ENCODE results near the gene OLFM2. TPM values are rescaled to one million over a fixed set of nuclear protein-coding genes. Genes with fewer than 3 reads are reported as not detected.
A peak's percentile ranks its signal among the peaks of the same experiment; 100 is the strongest.

OLFM2 gene
- total and polyA plus RNA-seq, 2 experiments from 2014 or later = 58.1 to 117 TPM

DNA sequence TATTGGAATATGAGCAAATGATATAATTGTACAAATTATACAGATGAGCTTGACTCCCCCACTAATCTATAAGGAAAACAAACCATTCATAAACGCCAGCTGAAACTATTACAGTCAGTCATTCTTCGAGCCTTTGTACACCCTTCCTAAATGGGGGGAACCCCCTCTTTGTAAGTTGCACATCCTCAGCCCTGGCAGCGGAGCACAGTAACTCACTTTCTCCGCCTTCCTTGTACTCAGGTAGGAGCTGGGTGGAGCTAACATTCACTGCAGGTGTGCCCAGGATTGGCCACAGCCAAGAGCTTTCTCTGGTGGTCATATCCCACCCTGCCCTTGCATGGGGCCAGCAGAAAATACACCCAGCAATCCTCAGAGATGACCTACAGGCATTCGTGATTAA is 72.6 kb downstream of the OLFM2 start:
- H2AFZ ChIP-seq = no peak overlapping the region
- H3K9me3 Mint-ChIP-seq = no peaks in the 10 kb centered on the region
- no peak overlapping the region for H3K27ac Mint-ChIP-seq
- no peak overlapping the region for H3K4me3 ChIP-seq
- H3K27me3 Mint-ChIP-seq (ENCODE audit: insufficient read depth, low read depth, poor library complexity) = peaks cover 16% of the 10 kb centered on the region
- H3K4me3 Mint-ChIP-seq = no peak overlapping the region
- ATAC-seq (peak; percentile 44), DNase-seq (ENCODE audit: low spot score) (no peak)
- H3K36me3 ChIP-seq (ENCODE audit: insufficient read depth) = no peaks in the 10 kb centered on the region
- peaks cover 9% of the 10 kb centered on the region; the same call in 1 of the 3 replicates for H3K36me3 Mint-ChIP-seq (ENCODE audit: low read depth)
- H3K4me1 ChIP-seq (ENCODE audit: insufficient read depth) = peaks cover 11% of the 10 kb centered on the region; the same call in 1 of the 2 replicates
- no peak overlapping the region for H3K4me2 ChIP-seq
- H3K27ac ChIP-seq (ENCODE audit: low read depth) = no peak overlapping the region
- H3F3A ChIP-seq (replicated peaks; ENCODE audit: low read depth) = 0 out of 2 replicates have a peak, but pooled peaks cover 6% of the 10 kb centered on the region
- H3K4me1 Mint-ChIP-seq = peaks cover 5% of the 10 kb centered on the region; the same call in 2 of the 3 replicates
- peaks cover 9% of the 10 kb centered on the region; the same call in 1 of the 2 replicates for H4K20me1 ChIP-seq (replicated peaks; ENCODE audit: insufficient read depth)
- no peak for TF ChIP-seq CREB1 (CRISPR knock-in tag; IDR thresholded peaks at IDR 0.05; ENCODE audit: low read depth)
- TF ChIP-seq, protein P1, sequence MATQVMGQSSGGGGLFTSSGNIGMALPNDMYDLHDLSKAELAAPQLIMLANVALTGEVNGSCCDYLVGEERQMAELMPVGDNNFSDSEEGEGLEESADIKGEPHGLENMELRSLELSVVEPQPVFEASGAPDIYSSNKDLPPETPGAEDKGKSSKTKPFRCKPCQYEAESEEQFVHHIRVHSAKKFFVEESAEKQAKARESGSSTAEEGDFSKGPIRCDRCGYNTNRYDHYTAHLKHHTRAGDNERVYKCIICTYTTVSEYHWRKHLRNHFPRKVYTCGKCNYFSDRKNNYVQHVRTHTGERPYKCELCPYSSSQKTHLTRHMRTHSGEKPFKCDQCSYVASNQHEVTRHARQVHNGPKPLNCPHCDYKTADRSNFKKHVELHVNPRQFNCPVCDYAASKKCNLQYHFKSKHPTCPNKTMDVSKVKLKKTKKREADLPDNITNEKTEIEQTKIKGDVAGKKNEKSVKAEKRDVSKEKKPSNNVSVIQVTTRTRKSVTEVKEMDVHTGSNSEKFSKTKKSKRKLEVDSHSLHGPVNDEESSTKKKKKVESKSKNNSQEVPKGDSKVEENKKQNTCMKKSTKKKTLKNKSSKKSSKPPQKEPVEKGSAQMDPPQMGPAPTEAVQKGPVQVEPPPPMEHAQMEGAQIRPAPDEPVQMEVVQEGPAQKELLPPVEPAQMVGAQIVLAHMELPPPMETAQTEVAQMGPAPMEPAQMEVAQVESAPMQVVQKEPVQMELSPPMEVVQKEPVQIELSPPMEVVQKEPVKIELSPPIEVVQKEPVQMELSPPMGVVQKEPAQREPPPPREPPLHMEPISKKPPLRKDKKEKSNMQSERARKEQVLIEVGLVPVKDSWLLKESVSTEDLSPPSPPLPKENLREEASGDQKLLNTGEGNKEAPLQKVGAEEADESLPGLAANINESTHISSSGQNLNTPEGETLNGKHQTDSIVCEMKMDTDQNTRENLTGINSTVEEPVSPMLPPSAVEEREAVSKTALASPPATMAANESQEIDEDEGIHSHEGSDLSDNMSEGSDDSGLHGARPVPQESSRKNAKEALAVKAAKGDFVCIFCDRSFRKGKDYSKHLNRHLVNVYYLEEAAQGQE (IDR thresholded peaks at IDR 0.05; ENCODE audit: unreplicated experiment) = no peak
- TF ChIP-seq, protein P2, sequence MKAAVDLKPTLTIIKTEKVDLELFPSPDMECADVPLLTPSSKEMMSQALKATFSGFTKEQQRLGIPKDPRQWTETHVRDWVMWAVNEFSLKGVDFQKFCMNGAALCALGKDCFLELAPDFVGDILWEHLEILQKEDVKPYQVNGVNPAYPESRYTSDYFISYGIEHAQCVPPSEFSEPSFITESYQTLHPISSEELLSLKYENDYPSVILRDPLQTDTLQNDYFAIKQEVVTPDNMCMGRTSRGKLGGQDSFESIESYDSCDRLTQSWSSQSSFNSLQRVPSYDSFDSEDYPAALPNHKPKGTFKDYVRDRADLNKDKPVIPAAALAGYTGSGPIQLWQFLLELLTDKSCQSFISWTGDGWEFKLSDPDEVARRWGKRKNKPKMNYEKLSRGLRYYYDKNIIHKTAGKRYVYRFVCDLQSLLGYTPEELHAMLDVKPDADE (IDR thresholded peaks at IDR 0.05) = no peak
- TF ChIP-seq, protein P3, sequence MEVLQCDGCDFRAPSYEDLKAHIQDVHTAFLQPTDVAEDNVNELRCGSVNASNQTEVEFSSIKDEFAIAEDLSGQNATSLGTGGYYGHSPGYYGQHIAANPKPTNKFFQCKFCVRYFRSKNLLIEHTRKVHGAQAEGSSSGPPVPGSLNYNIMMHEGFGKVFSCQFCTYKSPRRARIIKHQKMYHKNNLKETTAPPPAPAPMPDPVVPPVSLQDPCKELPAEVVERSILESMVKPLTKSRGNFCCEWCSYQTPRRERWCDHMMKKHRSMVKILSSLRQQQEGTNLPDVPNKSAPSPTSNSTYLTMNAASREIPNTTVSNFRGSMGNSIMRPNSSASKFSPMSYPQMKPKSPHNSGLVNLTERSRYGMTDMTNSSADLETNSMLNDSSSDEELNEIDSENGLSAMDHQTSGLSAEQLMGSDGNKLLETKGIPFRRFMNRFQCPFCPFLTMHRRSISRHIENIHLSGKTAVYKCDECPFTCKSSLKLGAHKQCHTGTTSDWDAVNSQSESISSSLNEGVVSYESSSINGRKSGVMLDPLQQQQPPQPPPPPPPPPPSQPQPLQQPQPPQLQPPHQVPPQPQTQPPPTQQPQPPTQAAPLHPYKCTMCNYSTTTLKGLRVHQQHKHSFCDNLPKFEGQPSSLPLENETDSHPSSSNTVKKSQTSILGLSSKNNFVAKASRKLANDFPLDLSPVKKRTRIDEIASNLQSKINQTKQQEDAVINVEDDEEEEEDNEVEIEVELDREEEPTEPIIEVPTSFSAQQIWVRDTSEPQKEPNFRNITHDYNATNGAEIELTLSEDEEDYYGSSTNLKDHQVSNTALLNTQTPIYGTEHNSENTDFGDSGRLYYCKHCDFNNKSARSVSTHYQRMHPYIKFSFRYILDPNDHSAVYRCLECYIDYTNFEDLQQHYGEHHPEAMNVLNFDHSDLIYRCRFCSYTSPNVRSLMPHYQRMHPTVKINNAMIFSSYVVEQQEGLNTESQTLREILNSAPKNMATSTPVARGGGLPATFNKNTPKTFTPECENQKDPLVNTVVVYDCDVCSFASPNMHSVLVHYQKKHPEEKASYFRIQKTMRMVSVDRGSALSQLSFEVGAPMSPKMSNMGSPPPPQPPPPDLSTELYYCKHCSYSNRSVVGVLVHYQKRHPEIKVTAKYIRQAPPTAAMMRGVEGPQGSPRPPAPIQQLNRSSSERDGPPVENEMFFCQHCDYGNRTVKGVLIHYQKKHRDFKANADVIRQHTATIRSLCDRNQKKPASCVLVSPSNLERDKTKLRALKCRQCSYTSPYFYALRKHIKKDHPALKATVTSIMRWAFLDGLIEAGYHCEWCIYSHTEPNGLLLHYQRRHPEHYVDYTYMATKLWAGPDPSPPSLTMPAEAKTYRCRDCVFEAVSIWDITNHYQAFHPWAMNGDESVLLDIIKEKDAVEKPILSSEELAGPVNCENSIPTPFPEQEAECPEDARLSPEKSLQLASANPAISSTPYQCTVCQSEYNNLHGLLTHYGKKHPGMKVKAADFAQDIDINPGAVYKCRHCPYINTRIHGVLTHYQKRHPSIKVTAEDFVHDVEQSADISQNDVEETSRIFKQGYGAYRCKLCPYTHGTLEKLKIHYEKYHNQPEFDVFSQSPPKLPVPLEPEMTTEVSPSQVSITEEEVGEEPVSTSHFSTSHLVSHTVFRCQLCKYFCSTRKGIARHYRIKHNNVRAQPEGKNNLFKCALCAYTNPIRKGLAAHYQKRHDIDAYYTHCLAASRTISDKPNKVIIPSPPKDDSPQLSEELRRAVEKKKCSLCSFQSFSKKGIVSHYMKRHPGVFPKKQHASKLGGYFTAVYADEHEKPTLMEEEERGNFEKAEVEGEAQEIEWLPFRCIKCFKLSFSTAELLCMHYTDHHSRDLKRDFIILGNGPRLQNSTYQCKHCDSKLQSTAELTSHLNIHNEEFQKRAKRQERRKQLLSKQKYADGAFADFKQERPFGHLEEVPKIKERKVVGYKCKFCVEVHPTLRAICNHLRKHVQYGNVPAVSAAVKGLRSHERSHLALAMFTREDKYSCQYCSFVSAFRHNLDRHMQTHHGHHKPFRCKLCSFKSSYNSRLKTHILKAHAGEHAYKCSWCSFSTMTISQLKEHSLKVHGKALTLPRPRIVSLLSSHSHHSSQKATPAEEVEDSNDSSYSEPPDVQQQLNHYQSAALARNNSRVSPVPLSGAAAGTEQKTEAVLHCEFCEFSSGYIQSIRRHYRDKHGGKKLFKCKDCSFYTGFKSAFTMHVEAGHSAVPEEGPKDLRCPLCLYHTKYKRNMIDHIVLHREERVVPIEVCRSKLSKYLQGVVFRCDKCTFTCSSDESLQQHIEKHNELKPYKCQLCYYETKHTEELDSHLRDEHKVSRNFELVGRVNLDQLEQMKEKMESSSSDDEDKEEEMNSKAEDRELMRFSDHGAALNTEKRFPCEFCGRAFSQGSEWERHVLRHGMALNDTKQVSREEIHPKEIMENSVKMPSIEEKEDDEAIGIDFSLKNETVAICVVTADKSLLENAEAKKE (CRISPR knock-in tag; IDR thresholded peaks at IDR 0.05) = no peak
- TF ChIP-seq NANOG (IDR thresholded peaks at IDR 0.05; ENCODE audit: borderline replicate concordance) = no peak
- no peak for TF ChIP-seq EZH2phosphoT487 (IDR thresholded peaks at IDR 0.05; ENCODE audit: unreplicated experiment)
- no peak for TF ChIP-seq ZNF114 (CRISPR knock-in tag; IDR thresholded peaks at IDR 0.05)
- TF ChIP-seq ZNF331 (CRISPR knock-in tag; IDR thresholded peaks at IDR 0.05; ENCODE audit: low read depth) = no peak
- TF ChIP-seq POLR2AphosphoS5 (IDR thresholded peaks at IDR 0.05; ENCODE audit: low read depth) = no peak
- no peak for TF ChIP-seq CTCF (conservative IDR thresholded peaks at IDR 0.05; ENCODE audit: low read depth in 2 of 2)
- no peak for TF ChIP-seq EZH2 (IDR thresholded peaks at IDR 0.05; ENCODE audit: low read depth, unreplicated experiment)
- no peak for TF ChIP-seq JUNB (IDR thresholded peaks at IDR 0.05; ENCODE audit: unreplicated experiment)
- no peak for TF ChIP-seq STAT1 (IDR thresholded peaks at IDR 0.05; ENCODE audit: unreplicated experiment)
- H3K9me2 ChIP-seq (ENCODE audit: insufficient read depth) = no peaks in the 10 kb centered on the region
- H3K27me3 ChIP-seq (ENCODE audit: insufficient read depth) = no peaks in the 10 kb centered on the region
- H3K79me2 ChIP-seq (replicated peaks; ENCODE audit: insufficient read depth) = no peaks in the 10 kb centered on the region; the same call in 1 of the 2 replicates
